Adipocyte (in vitro differentiated cells): ENCODE measurements around the gene RBMS1.
A peak's percentile ranks its signal among the peaks of the same experiment; 100 is the strongest.

ENCODE experiments used
- DNase-seq: peaks from one replicate; pipeline ENCODE4 v3.0.0-alpha.2; 2015; ENCODE audit warnings: low read depth
- H3K27me3 ChIP-seq: replicated peaks from 2 replicates; pipeline ENCODE4 v1.7.0; 2013; ENCODE audit warnings: mild to moderate bottlenecking, low read length, moderate library complexity; ENCODE audit not compliant: control insufficient read depth, insufficient read depth
- H3K36me3 ChIP-seq: 2 replicates; pipeline ENCODE4 v1.7.0; 2013; ENCODE audit warnings: low read length, mild to moderate bottlenecking, moderate library complexity; ENCODE audit not compliant: control insufficient read depth, insufficient read depth, severe bottlenecking
- H3K4me1 ChIP-seq: 2 replicates; pipeline ENCODE4 v1.7.0; 2013; ENCODE audit warnings: mild to moderate bottlenecking, low read length, moderate library complexity; ENCODE audit not compliant: control insufficient read depth, insufficient read depth
- H3K4me3 ChIP-seq: 2 replicates; pipeline ENCODE4 v1.7.0; 2013; ENCODE audit warnings: mild to moderate bottlenecking, low read length, moderate library complexity
- H3K9ac ChIP-seq: 2 replicates; pipeline ENCODE4 v1.7.0; 2013; ENCODE audit warnings: mild to moderate bottlenecking, low read length, moderate library complexity
- H3K9me3 ChIP-seq: 2 replicates; pipeline ENCODE4 v1.7.0; 2013; ENCODE audit warnings: mild to moderate bottlenecking, low read length, moderate library complexity; ENCODE audit not compliant: control insufficient read depth

RBMS1 gene

DNA sequence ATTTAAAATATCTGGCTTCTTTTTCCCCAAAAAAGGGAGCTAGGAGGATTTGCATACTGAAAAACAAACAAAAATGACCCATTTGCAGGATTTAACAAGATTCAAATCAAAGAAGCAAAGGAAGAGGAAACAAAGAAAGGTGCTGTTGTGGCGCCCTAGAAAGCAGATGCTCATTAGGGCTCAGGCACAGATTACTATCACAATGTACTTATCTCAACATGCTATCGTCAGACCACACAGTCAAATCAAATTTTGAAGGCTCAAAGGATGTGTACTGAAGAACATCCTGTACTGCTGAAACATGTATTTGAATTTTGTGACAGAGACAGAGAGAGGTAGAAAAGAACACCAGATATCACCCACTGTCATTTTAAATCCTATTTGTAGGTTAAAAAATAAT, 10.9 kb downstream of the RBMS1 start:
- Histone ChIP-seq H3K9ac (no peak overlapping the region), H3K4me1 (peaks cover 31% of the 10 kb centered on the region)
- no peak for DNase-seq

DNA sequence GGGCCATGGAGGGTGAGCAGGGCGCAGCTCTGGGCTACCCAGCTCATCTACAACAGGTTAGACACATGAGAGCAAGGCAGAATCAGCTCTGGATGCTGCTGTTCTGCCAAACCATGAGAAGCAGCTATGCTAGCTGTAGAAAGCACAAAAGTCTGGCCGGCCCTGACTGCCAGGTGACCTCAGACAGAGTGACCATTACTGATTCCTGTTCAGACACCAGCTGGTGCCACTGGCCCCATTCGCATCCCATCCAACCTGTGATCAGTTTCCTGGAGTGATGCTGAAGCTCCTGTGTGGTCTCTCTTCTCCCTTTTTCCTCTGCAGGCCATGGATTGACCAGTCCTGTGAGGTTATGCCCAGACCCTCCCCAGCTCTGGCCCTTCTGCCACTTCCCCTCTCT, 14.3 kb downstream of the RBMS1 start:
- H3K9me3 ChIP-seq = no peaks in the 10 kb centered on the region
- H3K4me1 ChIP-seq = peaks cover 25% of the 10 kb centered on the region
- H3K4me3 ChIP-seq = no peak overlapping the region
- H3K9ac ChIP-seq = no peak overlapping the region
- DNase-seq = no peak
- H3K36me3 ChIP-seq = no peaks in the 10 kb centered on the region
- no peaks in the 10 kb centered on the region for H3K27me3 ChIP-seq

More for the DNA sequence above, 10.9 kb downstream of the RBMS1 start:
- no peaks in the 10 kb centered on the region for H3K27me3 ChIP-seq
- no peak overlapping the region for H3K4me3 ChIP-seq
- H3K36me3 ChIP-seq = no peaks in the 10 kb centered on the region
- H3K9me3 ChIP-seq = no peaks in the 10 kb centered on the region

DNA sequence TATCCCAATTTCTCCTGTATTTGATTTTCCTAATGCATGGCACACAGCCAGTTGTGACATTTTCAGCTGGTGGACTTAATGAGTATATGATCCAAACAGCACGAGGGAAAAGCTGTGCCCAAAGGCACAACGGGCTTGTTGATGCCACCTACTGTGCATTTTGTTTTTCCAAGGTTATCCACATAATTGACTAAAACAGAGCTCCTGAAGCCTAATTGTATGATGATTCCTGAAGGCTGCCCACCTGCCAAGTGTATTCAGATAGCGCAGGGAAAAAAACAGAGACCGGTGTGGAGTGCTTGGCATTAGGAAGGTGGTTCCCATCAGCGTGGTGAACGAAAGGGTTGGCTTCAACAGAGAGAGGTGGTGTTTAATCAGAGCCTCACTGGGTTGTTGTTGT, 14.9 kb downstream of the RBMS1 start:
- H3K36me3 ChIP-seq = no peaks in the 10 kb centered on the region
- no peak for DNase-seq
- H3K27me3 ChIP-seq = no peaks in the 10 kb centered on the region
- H3K4me3 ChIP-seq = no peak overlapping the region
- H3K9ac ChIP-seq = no peak overlapping the region
- H3K4me1 ChIP-seq = peaks cover 26% of the 10 kb centered on the region
- no peaks in the 10 kb centered on the region for H3K9me3 ChIP-seq

DNA sequence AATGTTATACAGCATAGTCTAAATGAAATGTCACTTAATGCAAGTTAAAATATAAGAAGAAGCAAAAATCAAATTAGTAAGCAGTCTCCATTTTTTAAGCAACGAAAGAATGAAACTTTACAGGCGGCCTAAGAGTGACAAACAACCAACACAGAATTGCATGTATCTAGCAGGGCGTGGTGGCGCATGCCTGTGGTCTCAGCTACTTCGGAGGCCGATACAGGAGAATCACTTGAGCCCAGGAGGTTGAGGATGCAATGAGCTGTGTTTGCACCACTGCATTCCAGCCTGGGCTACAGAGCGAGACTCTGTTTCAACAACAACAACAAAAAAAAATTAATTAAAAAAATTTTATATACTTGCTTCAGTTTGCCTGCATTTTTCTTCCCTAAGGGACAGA, 16.6 kb downstream of the RBMS1 start:
- DNase-seq = no peak
- no peaks in the 10 kb centered on the region for H3K36me3 ChIP-seq
- no peaks in the 10 kb centered on the region for H3K9me3 ChIP-seq
- H3K27me3 ChIP-seq = no peaks in the 10 kb centered on the region
- no peak overlapping the region for H3K4me3 ChIP-seq
- peaks cover 35% of the 10 kb centered on the region for H3K4me1 ChIP-seq
- no peak overlapping the region for H3K9ac ChIP-seq

DNA sequence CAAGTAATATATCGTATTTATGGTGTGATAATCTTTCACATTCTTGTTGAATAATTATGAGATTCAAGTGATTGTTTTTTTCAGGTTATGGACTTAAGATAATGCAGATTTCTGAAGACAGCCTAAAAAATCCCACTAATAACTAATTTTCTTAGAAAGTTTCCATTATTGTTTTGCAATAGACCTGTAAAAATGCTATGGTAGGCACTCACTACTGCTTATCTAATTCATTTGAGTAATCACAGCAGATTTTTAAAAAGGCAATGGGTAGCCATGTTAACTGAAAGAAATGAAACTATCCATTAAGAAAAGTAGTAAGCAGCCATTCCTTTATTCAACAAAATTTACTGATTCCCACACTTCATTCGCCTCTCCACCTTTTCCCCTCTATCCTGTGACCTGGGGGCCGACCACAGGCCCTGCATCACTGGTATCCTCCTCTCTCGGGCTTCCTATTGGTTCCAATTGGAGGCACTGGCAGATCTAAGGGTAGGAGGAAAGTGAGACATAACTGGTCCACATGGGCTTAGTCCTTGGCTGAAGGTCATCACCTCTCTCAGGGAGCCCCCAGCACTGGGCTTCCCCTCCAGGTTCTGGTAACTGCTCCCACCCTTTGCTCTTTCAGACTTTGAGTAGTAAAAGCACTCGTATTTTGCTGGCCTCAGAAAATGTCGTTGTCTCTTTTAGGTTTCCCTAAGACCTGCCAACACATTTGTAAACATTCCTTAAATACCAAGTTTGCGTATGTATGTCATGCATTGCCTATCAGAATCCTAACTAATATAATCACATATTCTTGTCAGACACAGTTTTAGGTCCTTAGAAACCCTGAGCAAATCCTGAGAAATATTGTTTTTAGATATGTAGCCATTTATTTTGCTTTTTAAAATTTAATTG, 18.5 kb downstream of the RBMS1 start:
- Histone ChIP-seq H3K27me3 (no peaks in the 10 kb centered on the region), H3K9ac (no peak overlapping the region), H3K36me3 (no peaks in the 10 kb centered on the region), H3K4me1 (peaks cover 47% of the 10 kb centered on the region), H3K4me3 (no peak overlapping the region), H3K9me3 (no peaks in the 10 kb centered on the region)
- no peak for DNase-seq

DNA sequence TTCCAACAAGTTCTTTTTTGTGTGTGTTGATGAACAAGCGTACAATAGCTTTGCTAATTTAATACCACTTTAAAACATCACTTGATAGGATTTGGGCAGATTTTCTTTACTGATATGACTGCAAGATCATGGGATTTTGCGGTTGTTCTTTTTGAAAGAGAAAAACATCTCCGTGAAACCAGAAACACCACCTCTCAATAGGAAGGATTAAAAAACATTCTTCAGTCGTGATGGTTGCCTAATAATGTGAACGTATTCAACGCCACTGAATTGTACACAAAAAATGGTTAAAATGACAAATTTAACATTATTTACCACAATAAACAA, 19.3 kb downstream of the RBMS1 start:
- no peak for DNase-seq
- Histone ChIP-seq H3K27me3 (no peaks in the 10 kb centered on the region), H3K4me3 (no peak overlapping the region), H3K9me3 (no peaks in the 10 kb centered on the region), H3K9ac (no peak overlapping the region), H3K4me1 (peaks cover 56% of the 10 kb centered on the region), H3K36me3 (no peaks in the 10 kb centered on the region)

DNA sequence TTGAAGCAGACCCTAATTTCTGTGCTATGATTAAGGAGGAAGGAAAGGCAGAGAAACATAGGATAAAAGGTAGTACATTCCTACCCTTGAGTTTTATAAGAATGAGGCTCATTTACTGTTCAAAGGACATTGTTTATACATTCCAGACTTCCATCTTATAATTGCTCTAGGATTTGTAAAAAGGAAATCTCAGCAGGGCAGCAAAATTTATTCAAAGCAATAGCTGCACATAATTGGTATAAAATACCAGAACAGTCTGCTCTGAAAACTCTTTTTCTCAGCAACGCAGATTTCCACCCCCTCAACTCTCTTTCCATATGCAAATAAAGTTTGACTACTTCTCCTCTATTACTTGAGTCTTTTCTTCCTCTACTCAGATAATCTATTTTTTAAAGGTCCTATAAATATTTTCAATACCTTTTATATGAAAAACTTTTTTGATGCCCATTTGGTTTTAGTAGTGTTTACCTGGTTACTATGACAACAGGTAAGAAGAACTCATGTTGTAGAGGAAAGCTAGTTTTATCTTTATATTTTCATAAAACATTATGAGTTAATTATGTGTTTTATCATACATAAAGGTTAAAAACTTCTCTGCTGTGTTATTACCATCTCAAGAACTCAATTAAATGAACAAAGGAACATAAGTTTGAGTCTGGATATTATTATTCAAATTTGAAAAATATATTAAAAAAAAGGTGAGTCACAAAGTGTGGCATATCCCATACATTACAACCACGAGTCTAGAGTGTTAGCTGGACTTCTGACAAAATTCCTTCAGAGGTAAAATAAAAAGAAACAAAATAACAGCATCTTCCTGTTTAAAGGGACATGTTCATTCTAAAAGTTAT, 19.9 kb downstream of the RBMS1 start:
- H3K27me3 ChIP-seq = no peaks in the 10 kb centered on the region
- no peak overlapping the region for H3K4me3 ChIP-seq
- H3K36me3 ChIP-seq = no peaks in the 10 kb centered on the region
- no peak overlapping the region for H3K9ac ChIP-seq
- no peaks in the 10 kb centered on the region for H3K9me3 ChIP-seq
- peaks cover 62% of the 10 kb centered on the region for H3K4me1 ChIP-seq
- no peak for DNase-seq

DNA sequence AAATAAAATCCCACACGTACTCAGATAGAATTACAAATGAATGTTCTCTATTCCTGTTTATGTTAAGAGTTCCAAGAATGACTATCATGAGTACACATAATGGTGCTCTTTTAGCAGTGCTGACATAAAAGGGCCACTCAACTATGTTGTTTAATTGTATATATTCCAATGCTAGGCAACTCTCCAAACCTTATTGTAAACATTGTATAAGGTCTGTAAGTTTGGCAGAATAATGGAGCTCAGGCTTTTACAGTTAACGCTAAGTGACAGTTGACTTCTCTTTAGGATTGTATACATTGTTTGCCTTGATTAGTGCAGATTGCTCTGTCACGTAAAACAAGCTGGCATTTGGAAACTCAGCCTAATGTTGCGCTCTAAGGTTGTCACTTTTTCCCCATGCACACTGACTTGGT, 20.8 kb downstream of the RBMS1 start:
- Histone ChIP-seq H3K36me3 (no peaks in the 10 kb centered on the region), H3K4me1 (peaks cover 59% of the 10 kb centered on the region)
- peak; percentile 74 for DNase-seq

DNA sequence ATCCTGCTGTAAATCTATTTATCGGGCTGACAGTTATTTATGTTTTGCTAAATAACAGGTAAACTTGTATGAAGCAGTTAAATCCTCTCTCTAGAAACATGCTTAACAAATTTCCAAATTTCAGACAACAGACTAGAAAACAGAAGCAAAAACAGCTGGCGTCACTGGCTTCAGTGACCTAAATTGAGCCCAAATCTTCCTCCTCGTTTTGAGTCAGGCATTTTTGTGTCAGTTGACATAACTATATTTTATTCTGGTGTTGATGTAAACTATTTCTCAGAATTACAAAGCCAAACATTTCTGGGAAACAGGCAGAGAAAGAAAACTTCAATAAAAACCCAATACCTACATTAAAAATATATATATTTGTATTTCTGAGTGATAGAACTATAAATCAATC, 21.7 kb downstream of the RBMS1 start:
- Histone ChIP-seq H3K4me3 (peak overlapping the region; percentile 53), H3K9me3 (no peaks in the 10 kb centered on the region), H3K36me3 (no peaks in the 10 kb centered on the region), H3K4me1 (peaks cover 58% of the 10 kb centered on the region), H3K9ac (peak overlapping the region; percentile 48), H3K27me3 (no peaks in the 10 kb centered on the region)
- DNase-seq = no peak

More for the DNA sequence above, 20.8 kb downstream of the RBMS1 start:
- H3K9ac ChIP-seq = no peak overlapping the region
- H3K27me3 ChIP-seq = no peaks in the 10 kb centered on the region
- H3K9me3 ChIP-seq = no peaks in the 10 kb centered on the region
- no peak overlapping the region for H3K4me3 ChIP-seq

DNA sequence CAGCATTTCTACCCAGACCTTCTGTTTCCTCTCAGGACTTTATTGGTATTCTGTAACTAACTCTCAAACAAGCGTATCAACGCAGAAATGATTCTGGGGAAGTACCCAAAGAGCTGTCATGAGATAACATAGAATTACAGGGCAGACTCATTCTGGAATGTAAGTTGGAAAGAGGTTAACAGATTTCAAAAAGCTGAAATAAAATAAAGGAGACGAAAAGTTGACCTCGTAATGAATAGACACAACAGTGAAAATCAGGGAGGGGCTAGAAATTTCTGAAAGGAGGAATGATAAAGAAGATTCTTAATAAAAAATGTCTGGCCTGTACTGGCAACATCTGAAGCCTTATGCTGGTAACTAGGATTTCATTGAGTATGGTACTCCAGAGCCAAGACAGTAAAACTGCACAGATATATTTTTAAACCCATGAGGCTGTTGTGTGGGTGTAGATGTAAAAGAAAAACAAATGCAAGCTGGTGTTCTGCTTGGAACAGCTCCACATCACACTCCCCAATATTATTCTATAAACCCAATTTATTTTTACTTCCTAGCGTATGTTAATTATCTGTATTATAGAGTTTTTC, 23.9 kb downstream of the RBMS1 start:
- peak overlapping the region; percentile 32 for H3K9ac ChIP-seq
- no peaks in the 10 kb centered on the region for H3K9me3 ChIP-seq
- H3K36me3 ChIP-seq = no peaks in the 10 kb centered on the region
- H3K4me1 ChIP-seq = peaks cover 66% of the 10 kb centered on the region
- DNase-seq = no peak
- no peaks in the 10 kb centered on the region for H3K27me3 ChIP-seq
- H3K4me3 ChIP-seq = peak overlapping the region; percentile 56

DNA sequence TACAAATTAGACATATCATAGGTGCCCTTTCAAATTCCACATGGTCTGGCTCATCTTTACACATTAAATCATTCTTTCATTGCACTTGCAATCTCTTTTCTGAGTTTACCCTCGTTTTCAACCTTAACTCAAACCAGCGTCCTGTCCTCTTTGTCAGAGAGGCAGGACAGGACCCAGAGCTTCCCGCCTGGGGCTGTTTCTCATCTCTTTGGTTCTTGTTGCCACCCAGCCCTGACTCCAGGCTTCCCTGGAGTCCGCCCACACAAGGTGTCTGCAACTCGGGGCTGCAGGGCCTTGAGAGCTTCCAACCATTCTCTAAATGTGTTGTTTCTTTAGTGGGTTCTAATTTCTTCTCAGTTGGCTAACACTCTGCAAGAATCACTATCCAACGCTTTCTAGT, 24.4 kb downstream of the RBMS1 start:
- peak overlapping the region; percentile 32 for H3K9ac ChIP-seq
- peak overlapping the region; percentile 56 for H3K4me3 ChIP-seq
- H3K4me1 ChIP-seq = peaks cover 66% of the 10 kb centered on the region
- H3K9me3 ChIP-seq = no peaks in the 10 kb centered on the region
- no peaks in the 10 kb centered on the region for H3K36me3 ChIP-seq
- DNase-seq = no peak
- no peaks in the 10 kb centered on the region for H3K27me3 ChIP-seq
